Esophagus muscularis mucosa (tissue), 4 donors: ENCODE results near the gene XPA. TPM values are rescaled to one million over a fixed set of nuclear protein-coding genes. Genes with fewer than 3 reads are reported as not detected.

Experiments
- DNase-seq: peaks from one replicate; pipeline ENCODE4 v3.0.0-alpha.2; 2017; ENCODE audit errors: extremely low spot score
- H3K27ac ChIP-seq, 4 donors: fragments of 200-600 bp; sonication (generic); replicated peaks in 1 of 4; 1 replicate in 3 of 4; 2 replicates in 1 of 4; pipeline ENCODE4 v1.5.1; 2016 to 2019; ENCODE audit warnings: mild to moderate bottlenecking in 1 of 4
- H3K27me3 ChIP-seq, 4 donors: fragments of 200-600 bp; sonication (generic); one replicate each; pipeline versions ENCODE4 v1.5.1 to v1.6.0; 2016 to 2019
- H3K36me3 ChIP-seq, 4 donors: fragments of 200-600 bp; sonication (generic); one replicate each; pipeline ENCODE4 v1.5.1; 2016 to 2019
- H3K4me1 ChIP-seq, 4 donors: fragments of 200-600 bp; sonication (generic); one replicate each; pipeline ENCODE4 v1.5.1; 2016 to 2019
- H3K4me3 ChIP-seq, 4 donors: fragments of 200-600 bp; sonication (generic); 1 replicate in 2 of 4; 2 replicates in 2 of 4; pipeline ENCODE4 v1.5.1; 2016 to 2019; ENCODE audit warnings: mild to moderate bottlenecking in 4 of 4, moderate library complexity in 1 of 4
- H3K9me3 ChIP-seq, 4 donors: fragments of 200-600 bp; sonication (generic); 1 replicate in 3 of 4; 2 replicates in 1 of 4; pipeline ENCODE4 v1.5.1; 2016 to 2019
- EP300 ChIP-seq: sonication (generic); formaldehyde crosslinking; IDR thresholded peaks from one replicate; pipeline ENCODE4 v1.6.1; 2017; ENCODE audit warnings: antibody characterized with exemption
- POLR2A ChIP-seq: fragments of 450-650 bp; IDR thresholded peaks from one replicate; pipeline ENCODE4 v1.6.1; 2017; ENCODE audit warnings: antibody characterized with exemption, moderate library complexity, mild to moderate bottlenecking, low read depth
- POLR2AphosphoS5 ChIP-seq, 2 donors: sonication (generic); formaldehyde crosslinking; IDR thresholded peaks; one replicate each; pipeline ENCODE4 v1.6.1; 2017; ENCODE audit warnings: antibody characterized with exemption in 2 of 2
- WGBS: methylation state at CpG from one replicate; pipeline ENCODE4 v1.1.5; 2018; 5-methylcytosine and 5-hydroxymethylcytosine counted together
- intact Hi-C: fragments of 100-400 bp; cut with DNase I; formaldehyde crosslinking; loops from one replicate; pipeline ENCODE4 v1.15.1; 2023
- total RNA-seq, 4 donors: library from RNA; depleted of rRNA; stranded (reverse); fragments of >200 nt; gene quantifications; one replicate each; pipeline versions ENCODE4 v1.1.0 to v1.2.1, GENCODE V29; 2016
- TF ChIP-seq, protein P1 (sequence below), 3 experiments: fragments of 200-600 bp in 2 of 3; fragments of 450-650 bp in 1 of 3; sonication (generic) in 2 of 3; IDR thresholded peaks; one replicate each; pipeline ENCODE4 v1.5.1; 2017 to 2019; ENCODE audit warnings: antibody characterized with exemption in 3 of 3, mild to moderate bottlenecking in 2 of 3, moderate library complexity in 1 of 3

The XPA gene
- total RNA-seq, 4 donors from 2014 or later, result 21.2 to 27.1 (median 22.9) TPM

DNA sequence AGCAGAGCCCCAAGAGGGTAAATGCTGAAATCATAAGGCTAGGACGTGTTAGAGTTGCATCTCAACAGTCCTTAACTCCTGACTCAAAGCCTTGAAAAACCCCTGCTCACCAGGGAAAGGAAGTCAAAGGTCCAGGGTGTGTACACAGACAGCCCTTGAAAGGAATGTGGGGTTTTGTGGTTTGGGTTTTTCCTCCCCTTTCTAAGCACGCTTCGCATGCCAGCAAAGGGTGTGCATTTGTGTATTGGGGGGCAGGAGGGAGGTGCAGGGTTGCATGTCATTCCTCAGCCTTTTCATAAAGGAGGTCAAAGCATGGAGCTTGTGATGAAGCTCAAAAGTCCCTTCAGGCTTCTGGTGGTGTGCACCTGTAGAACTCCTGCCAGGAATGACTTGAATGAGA, 17.3 kb upstream of the XPA start:
- H3K4me3 ChIP-seq, result no peak overlapping the region
- no peaks in the 10 kb centered on the region for H3K36me3 ChIP-seq
- peaks cover 0 to 14% (median 0%) of the 10 kb centered on the region in 4 donors for H3K27me3 ChIP-seq
- intact Hi-C loops, result no loop called here
- H3K9me3 ChIP-seq, result no peaks in the 10 kb centered on the region
- peaks cover 0 to 11% (median 4%) of the 10 kb centered on the region in 4 donors for H3K4me1 ChIP-seq
- WGBS, result 49% methylated on average over 3 of the region's 3 CpGs
- peak; percentile 62 for DNase-seq
- no peak overlapping the region for H3K27ac ChIP-seq
- TF ChIP-seq EP300, result no peak

DNA sequence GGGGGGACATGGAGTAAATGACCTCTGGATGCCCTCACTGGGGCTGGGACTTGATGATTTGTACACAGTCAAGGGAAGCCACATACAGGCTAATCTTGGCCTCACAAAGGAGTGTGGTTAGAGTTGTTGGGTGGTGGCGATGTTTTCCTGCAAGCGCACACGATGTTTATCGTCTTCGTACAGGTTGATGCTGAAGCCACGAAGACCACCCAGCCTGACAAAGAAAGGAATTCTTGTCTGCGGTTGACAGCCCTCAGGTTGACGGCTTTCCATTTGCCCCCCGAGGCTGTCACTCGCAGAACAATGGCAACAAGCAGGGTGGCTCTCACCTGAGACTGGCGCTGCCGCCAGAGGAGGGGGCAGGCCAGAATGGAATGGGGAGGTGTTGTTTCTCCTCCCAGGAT, 14.1 kb upstream of the XPA start:
- TF ChIP-seq POLR2A, result no peak
- TF ChIP-seq, protein P1, sequence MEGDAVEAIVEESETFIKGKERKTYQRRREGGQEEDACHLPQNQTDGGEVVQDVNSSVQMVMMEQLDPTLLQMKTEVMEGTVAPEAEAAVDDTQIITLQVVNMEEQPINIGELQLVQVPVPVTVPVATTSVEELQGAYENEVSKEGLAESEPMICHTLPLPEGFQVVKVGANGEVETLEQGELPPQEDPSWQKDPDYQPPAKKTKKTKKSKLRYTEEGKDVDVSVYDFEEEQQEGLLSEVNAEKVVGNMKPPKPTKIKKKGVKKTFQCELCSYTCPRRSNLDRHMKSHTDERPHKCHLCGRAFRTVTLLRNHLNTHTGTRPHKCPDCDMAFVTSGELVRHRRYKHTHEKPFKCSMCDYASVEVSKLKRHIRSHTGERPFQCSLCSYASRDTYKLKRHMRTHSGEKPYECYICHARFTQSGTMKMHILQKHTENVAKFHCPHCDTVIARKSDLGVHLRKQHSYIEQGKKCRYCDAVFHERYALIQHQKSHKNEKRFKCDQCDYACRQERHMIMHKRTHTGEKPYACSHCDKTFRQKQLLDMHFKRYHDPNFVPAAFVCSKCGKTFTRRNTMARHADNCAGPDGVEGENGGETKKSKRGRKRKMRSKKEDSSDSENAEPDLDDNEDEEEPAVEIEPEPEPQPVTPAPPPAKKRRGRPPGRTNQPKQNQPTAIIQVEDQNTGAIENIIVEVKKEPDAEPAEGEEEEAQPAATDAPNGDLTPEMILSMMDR (IDR thresholded peaks at IDR 0.05), result no peak
- no peak for TF ChIP-seq EP300
- TF ChIP-seq POLR2AphosphoS5 (IDR thresholded peaks at IDR 0.05), result no peak
- Histone ChIP-seq H3K4me3 (no peak overlapping the region), H3K27ac (no peak overlapping the region), H3K9me3 (no peaks in the 10 kb centered on the region), H3K4me1 (peaks cover 0 to 11% (median 4%) of the 10 kb centered on the region in 4 donors), H3K36me3 (no peaks in the 10 kb centered on the region), H3K27me3 (peaks cover 0 to 14% (median 0%) of the 10 kb centered on the region in 4 donors)
- no peak for DNase-seq
- 21% methylated on average over 10 of the region's 12 CpGs for WGBS
- intact Hi-C loops, result no loop called here

DNA sequence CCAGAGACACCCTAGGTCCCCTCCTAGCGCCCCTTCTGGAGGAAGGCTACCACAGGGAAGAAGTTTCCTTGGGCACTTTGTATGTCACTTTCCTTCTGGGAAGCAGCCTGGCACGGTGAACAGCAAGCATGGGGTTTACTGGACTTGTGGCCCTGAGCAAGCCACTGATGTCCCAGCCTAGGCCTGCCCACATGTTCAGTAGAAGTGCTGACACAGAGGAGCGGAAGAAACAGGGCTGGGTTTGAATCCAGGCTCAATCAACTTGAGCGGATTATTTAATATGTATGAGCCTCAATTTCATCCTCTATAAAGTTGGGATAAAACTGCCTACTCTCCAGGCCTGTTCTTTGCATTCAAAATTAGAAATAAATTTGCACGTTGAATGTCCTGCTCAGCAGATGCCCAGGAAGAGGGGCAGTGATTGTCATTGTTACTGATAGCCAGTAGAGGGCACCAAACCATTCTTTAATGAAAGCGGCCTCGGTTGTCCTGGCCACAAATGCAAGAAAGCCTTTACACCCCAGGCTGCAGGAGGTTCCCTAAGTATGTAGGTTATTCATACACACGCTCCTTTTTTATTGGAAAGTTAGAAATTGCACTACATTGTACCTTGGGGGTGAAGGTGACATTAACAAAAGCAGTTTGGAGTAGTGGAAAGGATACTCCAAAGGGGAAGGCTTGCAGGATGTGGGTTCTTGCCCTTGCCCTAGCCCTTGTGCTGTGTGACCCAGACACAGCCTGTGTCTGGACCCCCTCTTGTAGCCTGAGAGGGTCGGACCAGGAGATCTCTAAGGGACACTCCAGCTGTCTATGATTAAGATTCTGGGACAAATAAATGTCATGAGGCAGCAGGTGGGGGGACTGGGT, 13.4 kb upstream of the XPA start:
- no peak for DNase-seq
- intact Hi-C loops, result loop anchor here (1.0 kb wide), 1 partner anchor 191 kb away; no protein-coding TSS in a partner anchor
- TF ChIP-seq, protein P1 (IDR thresholded peaks at IDR 0.05), result peak; percentile 83 to 92 (median 88)
- no peak for TF ChIP-seq EP300
- no peak overlapping the region for H3K27ac ChIP-seq
- H3K9me3 ChIP-seq, result no peaks in the 10 kb centered on the region
- peaks cover 0 to 11% (median 4%) of the 10 kb centered on the region in 4 donors for H3K4me1 ChIP-seq
- H3K27me3 ChIP-seq, result peaks cover 0 to 14% (median 0%) of the 10 kb centered on the region in 4 donors
- H3K4me3 ChIP-seq, result no peak overlapping the region
- WGBS, result 30% methylated on average over 7 of the region's 9 CpGs
- H3K36me3 ChIP-seq, result no peaks in the 10 kb centered on the region

DNA sequence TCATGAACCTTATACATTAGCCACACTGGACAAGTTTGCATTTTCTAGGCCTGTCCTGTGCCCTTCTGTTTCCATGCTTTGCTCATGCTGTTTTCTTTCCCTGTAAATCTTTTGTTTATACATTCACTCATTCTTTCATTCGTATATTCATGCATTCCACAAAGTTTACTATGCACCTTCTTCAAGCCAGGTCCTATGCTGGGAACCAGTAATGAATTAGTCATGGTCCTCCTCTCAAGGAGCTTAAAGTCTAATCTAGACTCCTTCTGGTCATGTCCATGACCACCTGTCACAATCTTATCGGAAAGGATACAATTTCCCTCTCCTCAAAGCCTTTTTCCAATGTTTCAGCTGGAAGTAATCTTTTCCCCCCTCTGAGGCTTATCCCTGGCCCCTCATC, 9.1 kb upstream of the XPA start:
- Histone ChIP-seq H3K36me3 (no peaks in the 10 kb centered on the region), H3K9me3 (no peaks in the 10 kb centered on the region), H3K4me1 (peaks cover 12 to 27% (median 19%) of the 10 kb centered on the region in 4 donors), H3K4me3 (no peak overlapping the region), H3K27ac (no peak overlapping the region), H3K27me3 (peaks cover 0 to 5% (median 0%) of the 10 kb centered on the region in 4 donors)
- TF ChIP-seq EP300 (no peak), POLR2AphosphoS5 (IDR thresholded peaks at IDR 0.05) (no peak), POLR2A (no peak)
- TF ChIP-seq, protein P1 (IDR thresholded peaks at IDR 0.05), result no peak
- 79% methylated on average over 2 of the region's 2 CpGs for WGBS
- no peak for DNase-seq
- intact Hi-C loops, result no loop called here

DNA sequence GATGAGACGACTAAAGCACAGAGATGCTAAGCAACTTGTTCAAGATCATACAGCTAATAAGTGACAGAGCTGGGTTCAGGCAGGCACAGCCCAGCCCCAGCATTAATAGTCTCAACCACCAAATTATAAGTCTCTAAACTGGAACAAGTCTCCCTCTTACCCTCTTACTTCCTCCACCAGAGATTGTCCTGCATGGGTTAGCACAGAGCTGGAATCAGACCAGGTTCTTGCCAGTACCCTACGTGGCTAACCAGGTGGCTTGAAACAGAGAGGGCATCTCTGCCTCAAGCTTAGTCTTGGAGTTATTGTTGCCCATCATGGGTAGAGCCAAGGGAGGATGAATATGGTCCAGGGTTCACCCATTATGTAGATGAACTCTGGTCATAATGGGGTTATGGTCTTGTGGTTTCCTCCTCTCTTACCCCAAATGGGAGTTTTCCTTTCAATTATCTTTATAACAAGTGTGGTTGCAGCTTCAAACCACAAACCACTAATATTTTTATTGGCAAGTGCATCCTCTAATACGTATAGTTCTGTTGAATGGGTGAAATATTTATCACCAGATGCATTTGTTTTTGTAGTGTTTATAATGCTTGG, 8.3 kb upstream of the XPA start:
- WGBS, result 52% methylated on average over 3 of the region's 3 CpGs
- H3K27ac ChIP-seq, result no peak overlapping the region

More for the DNA sequence above, 8.3 kb upstream of the XPA start:
- TF ChIP-seq EP300, result no peak
- TF ChIP-seq, protein P1 (IDR thresholded peaks at IDR 0.05), result no peak
- TF ChIP-seq POLR2A, result no peak
- TF ChIP-seq POLR2AphosphoS5 (IDR thresholded peaks at IDR 0.05), result no peak
- Histone ChIP-seq H3K36me3 (no peaks in the 10 kb centered on the region), H3K4me3 (no peak overlapping the region), H3K4me1 (peaks cover 8 to 19% (median 17%) of the 10 kb centered on the region in 4 donors), H3K27me3 (no peaks in the 10 kb centered on the region), H3K9me3 (no peaks in the 10 kb centered on the region)
- DNase-seq, result no peak
- intact Hi-C loops, result no loop called here
